Central memory CD8-positive, alpha-beta T cell (primary cell): ENCODE measurements around the gene FXYD7.
"Not testable (repeated sequence)": the region's sequence is repeated elsewhere in the genome, so short reads cannot be mapped to it uniquely, and the experiment has no call there.

Experiments used
- ATAC-seq: fragments of 150-1000 bp; cut with Tn5 transposase; replicated peaks from 2 replicates; pipeline ENCODE4 v1.10.0; 2022; ENCODE audit warnings: mild to moderate bottlenecking, moderate FRiP score, moderate number of reproducible peaks; ENCODE audit not compliant: poor library complexity, severe bottlenecking; ENCODE audit errors: extremely low read depth
- DNase-seq, 2 donors: peaks; one replicate each; pipeline ENCODE4 v3.0.0; 2021; ENCODE audit warnings: low spot score in 2 of 2
- H3K27ac Mint-ChIP-seq: one replicate; pipeline ENCODE4 v1.8.0; 2022; ENCODE audit warnings: low read depth, mild to moderate bottlenecking, moderate library complexity, mixed read lengths
- H3K27me3 Mint-ChIP-seq: one replicate; pipeline ENCODE4 v1.8.0; 2022; ENCODE audit warnings: mixed read lengths
- H3K36me3 Mint-ChIP-seq: one replicate; pipeline ENCODE4 v1.8.0; 2022; ENCODE audit warnings: mild to moderate bottlenecking, moderate library complexity, mixed read lengths; ENCODE audit not compliant: insufficient read depth
- H3K4me1 Mint-ChIP-seq: one replicate; pipeline ENCODE4 v1.8.0; 2022; ENCODE audit warnings: mixed read lengths
- H3K4me3 Mint-ChIP-seq: one replicate; pipeline ENCODE4 v1.8.0; 2022; ENCODE audit warnings: mild to moderate bottlenecking, moderate library complexity, mixed read lengths
- H3K9me3 Mint-ChIP-seq: one replicate; pipeline ENCODE4 v1.8.0; 2022; ENCODE audit warnings: mixed read lengths

FXYD7 gene, protein sequence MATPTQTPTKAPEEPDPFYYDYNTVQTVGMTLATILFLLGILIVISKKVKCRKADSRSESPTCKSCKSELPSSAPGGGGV

DNA sequence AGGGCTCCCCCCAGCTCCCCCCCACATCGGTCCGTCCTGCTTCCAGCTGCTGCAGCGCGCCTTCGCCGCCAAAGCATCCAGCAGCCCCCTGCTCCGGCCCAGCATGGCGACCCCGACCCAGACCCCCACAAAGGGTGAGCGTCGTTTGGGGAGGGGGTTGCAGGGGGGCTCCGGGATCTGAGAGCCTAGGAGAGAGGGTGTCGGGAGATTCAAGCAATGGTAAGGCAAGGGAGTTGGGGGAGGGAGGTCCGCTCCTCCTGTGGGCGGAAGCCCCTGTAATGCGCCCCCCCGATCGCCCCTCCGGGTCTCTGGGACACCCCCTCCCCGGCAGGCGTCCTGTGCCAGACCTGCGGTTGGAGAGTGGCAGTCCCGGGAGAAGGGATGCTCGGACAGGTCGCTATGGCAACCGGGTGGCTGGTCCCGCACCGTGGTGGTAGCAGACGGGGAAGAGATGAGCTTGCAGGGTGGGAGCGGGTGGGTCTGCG lies at the start of gene FXYD7:
Gene FXYD7, plus strand, starts transcription at position 25 of the 485 bp plus-strand sequence. Its CDS starts 79 bp downstream, at position 104.
- H3K4me3 Mint-ChIP-seq, result peak within 1 kb of the TSS; percentile 75
- H3K36me3 Mint-ChIP-seq, result no peaks in the 10 kb centered on the region
- ATAC-seq (no peak), DNase-seq (no peak)
- no peak within 1 kb of the TSS for H3K27ac Mint-ChIP-seq
- H3K27me3 Mint-ChIP-seq, result no peaks in the 10 kb centered on the region
- no peaks in the 10 kb centered on the region for H3K9me3 Mint-ChIP-seq
- peaks cover 48% of the 10 kb centered on the region for H3K4me1 Mint-ChIP-seq

DNA sequence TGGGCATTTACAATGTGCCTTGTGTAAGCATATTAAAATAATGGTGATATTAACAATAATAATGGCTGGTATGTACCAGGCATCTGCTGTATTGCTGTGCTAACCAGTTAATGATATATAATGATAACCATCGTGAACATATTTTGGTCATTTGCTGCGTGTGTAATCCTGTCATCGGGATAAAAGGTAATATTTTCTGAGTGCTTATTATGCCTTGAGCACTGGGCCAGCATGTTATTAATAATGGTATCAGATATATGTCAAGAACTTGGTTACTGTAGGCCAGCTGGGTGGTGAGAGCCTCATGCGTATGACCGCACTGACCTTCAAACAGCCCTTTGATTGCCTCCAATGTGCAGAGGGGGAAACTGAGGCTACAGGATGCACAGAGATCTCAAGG lies 49.6 kb upstream of the FXYD7 start:
- no peaks in the 10 kb centered on the region for H3K36me3 Mint-ChIP-seq

DNA sequence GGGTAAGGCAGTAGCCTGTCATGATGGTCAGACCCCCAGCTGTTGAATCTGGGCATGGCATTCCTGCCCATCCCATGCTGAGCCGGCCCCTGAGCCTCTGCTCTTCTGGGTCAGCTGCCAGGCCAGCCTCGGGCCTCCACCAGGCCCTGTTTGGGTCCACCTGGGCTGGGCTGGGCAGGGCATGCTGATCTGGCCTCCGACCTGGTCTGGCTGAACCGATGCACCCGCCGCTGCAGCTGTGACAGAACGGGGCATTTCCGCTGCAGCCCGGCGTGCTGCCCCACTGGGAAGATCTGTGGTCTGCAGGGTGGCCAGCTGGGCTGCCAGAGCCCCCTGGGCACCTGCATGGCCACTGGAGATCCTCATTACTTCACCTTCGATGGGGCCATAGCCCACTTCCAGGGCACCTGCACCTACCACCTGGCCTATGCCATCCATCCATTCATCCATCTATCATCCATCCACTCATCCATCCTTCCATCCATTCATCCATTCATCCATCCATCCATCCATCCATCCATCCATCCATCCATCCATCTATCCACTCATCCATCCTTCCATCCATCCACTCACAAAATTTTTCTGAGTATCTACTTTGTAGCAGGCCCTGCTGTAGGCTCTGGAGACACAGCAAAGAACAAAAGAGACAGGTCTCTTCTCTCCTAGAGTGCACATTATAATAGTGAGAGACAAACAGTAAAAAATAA lies 49.0 kb upstream of the FXYD7 start:
- no peak overlapping the region for H3K4me3 Mint-ChIP-seq
- no peaks in the 10 kb centered on the region for H3K9me3 Mint-ChIP-seq
- H3K27ac Mint-ChIP-seq, result no peak overlapping the region
- H3K36me3 Mint-ChIP-seq, result no peaks in the 10 kb centered on the region
- no peak for DNase-seq
- no peaks in the 10 kb centered on the region for H3K27me3 Mint-ChIP-seq
- no peaks in the 10 kb centered on the region for H3K4me1 Mint-ChIP-seq
- no peak for ATAC-seq

More for the DNA sequence above, 49.6 kb upstream of the FXYD7 start:
- ATAC-seq (no peak), DNase-seq (no peak)
- Mint-ChIP-seq H3K4me1 (no peaks in the 10 kb centered on the region), H3K9me3 (no peaks in the 10 kb centered on the region), H3K4me3 (no peak overlapping the region), H3K27ac (no peak overlapping the region), H3K27me3 (no peaks in the 10 kb centered on the region)

GRCh38 chr19:35094656-35095055 lies 48.4 kb upstream of the FXYD7 start:
- Mint-ChIP-seq H3K9me3 (no peaks in the 10 kb centered on the region), H3K4me3 (no peak overlapping the region), H3K27me3 (no peaks in the 10 kb centered on the region), H3K4me1 (no peaks in the 10 kb centered on the region), H3K27ac (no peak overlapping the region), H3K36me3 (no peaks in the 10 kb centered on the region)
- no peak for DNase-seq
- ATAC-seq, result no peak

GRCh38 chr19:35095667-35096368 lies 47.2 kb upstream of the FXYD7 start:
- no peak overlapping the region for H3K27ac Mint-ChIP-seq
- DNase-seq, result no peak
- no peaks in the 10 kb centered on the region for H3K36me3 Mint-ChIP-seq
- ATAC-seq, result no peak
- H3K4me1 Mint-ChIP-seq, result no peaks in the 10 kb centered on the region
- H3K27me3 Mint-ChIP-seq, result no peaks in the 10 kb centered on the region
- no peak overlapping the region for H3K4me3 Mint-ChIP-seq
- no peaks in the 10 kb centered on the region for H3K9me3 Mint-ChIP-seq

- no peaks in the 10 kb centered on the region for H3K27me3 Mint-ChIP-seq
- DNase-seq, result no peak
- no peak for ATAC-seq
- no peaks in the 10 kb centered on the region for H3K4me1 Mint-ChIP-seq
- H3K4me3 Mint-ChIP-seq, result no peak overlapping the region
- H3K27ac Mint-ChIP-seq, result no peak overlapping the region
- no peaks in the 10 kb centered on the region for H3K9me3 Mint-ChIP-seq
- no peaks in the 10 kb centered on the region for H3K36me3 Mint-ChIP-seq
Observed at GRCh38 chr19:35098413-35099049, 44.5 kb upstream of the FXYD7 start.

GRCh38 chr19:35099155-35099896 lies 43.7 kb upstream of the FXYD7 start:
- no peak for DNase-seq
- no peaks in the 10 kb centered on the region for H3K36me3 Mint-ChIP-seq
- no peak for ATAC-seq

DNA sequence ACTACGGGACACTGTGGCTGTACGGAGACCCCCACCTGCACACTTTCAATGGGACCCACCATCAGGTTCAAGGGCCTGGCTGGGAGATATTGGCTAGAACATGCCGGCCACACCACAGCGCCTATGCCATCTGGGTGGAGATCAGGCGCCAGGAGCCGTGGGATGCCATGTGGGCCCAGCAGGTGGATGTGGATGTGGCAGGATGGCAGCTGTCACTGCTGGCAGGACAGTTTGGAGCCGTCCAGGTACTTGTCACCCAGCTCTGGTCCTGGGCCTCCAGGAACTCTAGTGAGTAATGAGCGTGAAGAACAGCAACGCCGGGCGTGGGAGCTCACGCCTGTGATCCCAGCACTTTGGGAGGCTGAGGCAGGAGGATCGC lies 43.2 kb upstream of the FXYD7 start:
- Mint-ChIP-seq H3K9me3 (no peaks in the 10 kb centered on the region), H3K27me3 (no peaks in the 10 kb centered on the region), H3K36me3 (no peaks in the 10 kb centered on the region), H3K27ac (no peak overlapping the region), H3K4me1 (no peaks in the 10 kb centered on the region), H3K4me3 (no peak overlapping the region)
- no peak for DNase-seq
- no peak for ATAC-seq

More at GRCh38 chr19:35099155-35099896, 43.7 kb upstream of the FXYD7 start:
- Mint-ChIP-seq H3K4me3 (no peak overlapping the region), H3K27me3 (no peaks in the 10 kb centered on the region), H3K27ac (no peak overlapping the region), H3K9me3 (no peaks in the 10 kb centered on the region), H3K4me1 (no peaks in the 10 kb centered on the region)

DNA sequence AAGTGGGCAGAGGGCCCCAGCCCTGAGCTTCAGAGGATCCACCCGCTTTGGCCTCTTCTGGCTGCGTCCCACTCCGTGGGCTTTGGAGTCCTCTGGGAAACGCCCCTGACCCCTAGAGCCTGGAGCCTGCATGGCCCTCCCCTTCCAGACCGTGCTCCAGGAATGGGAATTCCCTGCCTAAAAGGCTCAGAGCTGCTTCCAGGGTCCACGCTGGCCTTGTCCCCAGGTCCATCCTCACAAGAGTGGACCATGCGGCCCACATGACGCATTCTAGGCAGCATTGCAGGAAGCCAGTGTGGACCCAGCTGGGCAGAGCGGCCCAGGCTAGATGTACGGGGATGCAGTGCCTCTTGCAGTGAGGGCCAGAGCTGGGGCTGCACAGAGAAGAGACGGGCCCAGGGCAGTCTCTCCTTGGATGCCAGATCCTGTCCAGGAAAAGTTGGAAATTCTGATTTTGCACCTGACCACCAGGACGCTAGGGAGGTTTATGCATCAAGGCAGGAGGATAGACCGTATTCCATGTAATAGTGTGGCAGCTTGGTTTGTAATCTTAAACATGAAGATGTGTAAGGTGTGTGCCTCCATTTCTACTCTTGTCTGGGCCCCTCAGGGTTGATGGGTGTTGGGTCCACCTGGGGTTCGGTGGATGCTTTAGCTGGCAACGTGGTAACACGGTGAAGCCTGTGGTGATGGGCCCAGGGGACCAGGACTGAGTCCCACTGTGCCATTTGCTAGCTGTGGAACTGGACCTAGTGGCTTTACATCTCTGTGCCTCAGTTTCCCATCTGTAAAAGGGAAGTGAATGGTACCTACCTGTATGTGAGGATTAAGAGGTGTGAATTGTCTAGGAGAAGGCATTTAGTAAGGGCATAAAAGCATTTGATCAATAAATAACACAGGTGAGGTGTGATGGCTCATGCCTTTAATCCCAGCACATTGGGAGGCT lies 42.2 kb upstream of the FXYD7 start:
- Mint-ChIP-seq H3K9me3 (no peaks in the 10 kb centered on the region), H3K4me1 (no peaks in the 10 kb centered on the region), H3K4me3 (no peak overlapping the region), H3K27ac (no peak overlapping the region), H3K27me3 (no peaks in the 10 kb centered on the region), H3K36me3 (no peaks in the 10 kb centered on the region)
- DNase-seq (no peak), ATAC-seq (no peak)

DNA sequence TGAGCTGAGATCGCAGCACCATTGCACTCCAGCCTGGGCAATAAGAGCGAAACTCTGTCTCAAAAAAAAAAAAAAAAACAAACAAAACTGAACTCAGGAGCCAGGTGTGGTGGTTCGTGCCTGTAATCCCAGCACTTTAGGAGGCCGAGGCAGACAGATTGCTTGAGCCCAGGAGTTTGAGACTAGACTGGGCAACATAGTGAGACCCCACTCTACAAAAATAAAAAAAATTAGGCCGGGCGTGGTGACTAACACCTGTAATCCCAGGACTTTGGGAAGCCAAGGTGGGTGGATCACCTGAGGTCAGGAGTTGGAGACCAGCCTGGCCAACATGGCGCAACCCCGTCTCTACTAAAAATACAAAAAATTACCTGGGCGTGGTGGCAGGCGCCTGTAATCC lies 41.1 kb upstream of the FXYD7 start:
- H3K4me3 Mint-ChIP-seq, DNase-seq, ATAC-seq: not testable (repeated sequence)

GRCh38 chr19:35103614-35104013 lies 39.4 kb upstream of the FXYD7 start:
- peak overlapping the region; percentile 33 for H3K27ac Mint-ChIP-seq
- H3K9me3 Mint-ChIP-seq, H3K4me1 Mint-ChIP-seq, H3K4me3 Mint-ChIP-seq, DNase-seq, H3K36me3 Mint-ChIP-seq, H3K27me3 Mint-ChIP-seq, ATAC-seq: not testable (repeated sequence)

More for the DNA sequence above, 41.1 kb upstream of the FXYD7 start:
- H3K27me3 Mint-ChIP-seq, H3K9me3 Mint-ChIP-seq, H3K27ac Mint-ChIP-seq, H3K36me3 Mint-ChIP-seq, H3K4me1 Mint-ChIP-seq: not testable (repeated sequence)
